SU-DHL-6 (cell line): ENCODE results near the gene ATL2.

Experiments
- EZH2phosphoT487 ChIP-seq: fragments of 200-600 bp; sonication (generic), shearing (Covaris generic); conservative IDR thresholded peaks from 2 replicates; pipeline ENCODE4 v1.6.1; 2018; ENCODE audit warnings: mild to moderate bottlenecking, antibody characterized with exemption, low read length, moderate library complexity, mixed read lengths
- TF ChIP-seq, protein P1 (sequence below): fragments of 200-600 bp; sonication (generic); IDR thresholded peaks from one replicate; pipeline ENCODE4 v1.5.1; 2017; ENCODE audit warnings: antibody characterized with exemption, mild to moderate bottlenecking, low read length, moderate library complexity; ENCODE audit not compliant: insufficient read depth, poor library complexity, severe bottlenecking

DNA sequence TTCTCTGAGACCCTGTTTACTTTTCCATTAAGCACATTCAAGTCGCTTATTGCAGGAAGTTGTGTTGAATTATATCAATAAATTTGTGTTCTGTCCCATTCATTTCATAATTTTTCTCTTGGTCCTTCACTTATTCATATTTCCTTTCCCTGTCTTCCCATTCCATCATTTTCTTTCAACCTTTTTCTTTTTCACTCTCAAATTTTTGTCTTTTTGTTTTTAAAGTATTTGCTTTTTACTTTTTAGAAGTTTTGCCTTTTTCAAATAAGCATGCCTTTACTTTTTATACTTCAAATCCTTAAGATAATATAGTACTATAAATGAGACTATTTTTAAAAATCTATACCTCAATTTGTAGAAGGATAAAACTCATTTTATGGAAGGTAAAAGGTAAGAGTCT, 120.5 kb downstream of the ATL2 start:
- TF ChIP-seq, protein P1, sequence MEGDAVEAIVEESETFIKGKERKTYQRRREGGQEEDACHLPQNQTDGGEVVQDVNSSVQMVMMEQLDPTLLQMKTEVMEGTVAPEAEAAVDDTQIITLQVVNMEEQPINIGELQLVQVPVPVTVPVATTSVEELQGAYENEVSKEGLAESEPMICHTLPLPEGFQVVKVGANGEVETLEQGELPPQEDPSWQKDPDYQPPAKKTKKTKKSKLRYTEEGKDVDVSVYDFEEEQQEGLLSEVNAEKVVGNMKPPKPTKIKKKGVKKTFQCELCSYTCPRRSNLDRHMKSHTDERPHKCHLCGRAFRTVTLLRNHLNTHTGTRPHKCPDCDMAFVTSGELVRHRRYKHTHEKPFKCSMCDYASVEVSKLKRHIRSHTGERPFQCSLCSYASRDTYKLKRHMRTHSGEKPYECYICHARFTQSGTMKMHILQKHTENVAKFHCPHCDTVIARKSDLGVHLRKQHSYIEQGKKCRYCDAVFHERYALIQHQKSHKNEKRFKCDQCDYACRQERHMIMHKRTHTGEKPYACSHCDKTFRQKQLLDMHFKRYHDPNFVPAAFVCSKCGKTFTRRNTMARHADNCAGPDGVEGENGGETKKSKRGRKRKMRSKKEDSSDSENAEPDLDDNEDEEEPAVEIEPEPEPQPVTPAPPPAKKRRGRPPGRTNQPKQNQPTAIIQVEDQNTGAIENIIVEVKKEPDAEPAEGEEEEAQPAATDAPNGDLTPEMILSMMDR: no peak
- no peak for TF ChIP-seq EZH2phosphoT487
